T-helper 1 cell treated with Interleukin-12 subunit alpha and Interleukin-12 subunit beta and Interleukin-4 antibody, amounts not matched to agents 30 μg/mL and 1 μg/mL, for 36 hours (primary cell): ENCODE results near the gene ADGB.

Experiments used
- H3K27ac Mint-ChIP-seq: one replicate; pipeline ENCODE4 v1.8.0; 2021; ENCODE audit warnings: mild to moderate bottlenecking, mixed read lengths
- H3K27me3 Mint-ChIP-seq: one replicate; pipeline ENCODE4 v1.8.0; 2021; ENCODE audit warnings: low read depth, mixed read lengths
- H3K36me3 Mint-ChIP-seq: one replicate; pipeline ENCODE4 v1.8.0; 2021; ENCODE audit warnings: low read depth, mixed read lengths
- H3K4me1 Mint-ChIP-seq: one replicate; pipeline ENCODE4 v1.8.0; 2021; ENCODE audit warnings: low read depth, mixed read lengths
- H3K4me3 Mint-ChIP-seq: one replicate; pipeline ENCODE4 v1.8.0; 2021; ENCODE audit warnings: mild to moderate bottlenecking, moderate library complexity, mixed read lengths
- H3K9me3 Mint-ChIP-seq: one replicate; pipeline ENCODE4 v1.8.0; 2021; ENCODE audit warnings: mixed read lengths

The ADGB gene

GRCh38 chr6:146664871-146665360, 66.1 kb downstream of the ADGB start:
- H3K4me1 Mint-ChIP-seq = no peaks in the 10 kb centered on the region
- no peaks in the 10 kb centered on the region for H3K9me3 Mint-ChIP-seq
- peaks cover 9% of the 10 kb centered on the region for H3K27me3 Mint-ChIP-seq
- H3K27ac Mint-ChIP-seq = no peak overlapping the region
- H3K4me3 Mint-ChIP-seq = no peak overlapping the region
- H3K36me3 Mint-ChIP-seq = no peaks in the 10 kb centered on the region

GRCh38 chr6:146666909-146667308, 68.1 kb downstream of the ADGB start:
- Mint-ChIP-seq H3K27ac (no peak overlapping the region), H3K36me3 (no peaks in the 10 kb centered on the region), H3K27me3 (peaks cover 9% of the 10 kb centered on the region), H3K4me1 (no peaks in the 10 kb centered on the region), H3K4me3 (no peak overlapping the region), H3K9me3 (no peaks in the 10 kb centered on the region)

GRCh38 chr6:146670161-146670560, 71.4 kb downstream of the ADGB start:
- Mint-ChIP-seq H3K36me3 (no peaks in the 10 kb centered on the region), H3K4me3 (no peak overlapping the region), H3K27me3 (peaks cover 7% of the 10 kb centered on the region), H3K9me3 (no peaks in the 10 kb centered on the region), H3K27ac (no peak overlapping the region), H3K4me1 (no peaks in the 10 kb centered on the region)

- Mint-ChIP-seq H3K27ac (no peak overlapping the region), H3K4me1 (no peaks in the 10 kb centered on the region), H3K9me3 (no peaks in the 10 kb centered on the region), H3K27me3 (peaks cover 4% of the 10 kb centered on the region), H3K4me3 (no peak overlapping the region), H3K36me3 (no peaks in the 10 kb centered on the region)
These were observed 74.3 kb downstream of the ADGB start for GRCh38 chr6:146673069-146673468.

- no peaks in the 10 kb centered on the region for H3K4me1 Mint-ChIP-seq
These were observed 80.6 kb downstream of the ADGB start for GRCh38 chr6:146679386-146679785.

GRCh38 chr6:146682919-146683318, 84.1 kb downstream of the ADGB start:
- H3K4me3 Mint-ChIP-seq = no peak overlapping the region
- no peaks in the 10 kb centered on the region for H3K36me3 Mint-ChIP-seq

More at GRCh38 chr6:146679386-146679785, 80.6 kb downstream of the ADGB start:
- H3K27ac Mint-ChIP-seq = no peak overlapping the region
- no peaks in the 10 kb centered on the region for H3K9me3 Mint-ChIP-seq
- no peaks in the 10 kb centered on the region for H3K36me3 Mint-ChIP-seq
- H3K4me3 Mint-ChIP-seq = no peak overlapping the region
- peaks cover 3% of the 10 kb centered on the region for H3K27me3 Mint-ChIP-seq

GRCh38 chr6:146689806-146690205, 91.0 kb downstream of the ADGB start:
- H3K27me3 Mint-ChIP-seq = peaks cover 16% of the 10 kb centered on the region
- no peaks in the 10 kb centered on the region for H3K4me1 Mint-ChIP-seq
- H3K36me3 Mint-ChIP-seq = no peaks in the 10 kb centered on the region
- no peak overlapping the region for H3K27ac Mint-ChIP-seq
- no peak overlapping the region for H3K4me3 Mint-ChIP-seq
- H3K9me3 Mint-ChIP-seq = no peaks in the 10 kb centered on the region

More at GRCh38 chr6:146682919-146683318, 84.1 kb downstream of the ADGB start:
- no peaks in the 10 kb centered on the region for H3K4me1 Mint-ChIP-seq
- peaks cover 7% of the 10 kb centered on the region for H3K27me3 Mint-ChIP-seq
- no peak overlapping the region for H3K27ac Mint-ChIP-seq
- H3K9me3 Mint-ChIP-seq = no peaks in the 10 kb centered on the region

- Mint-ChIP-seq H3K9me3 (no peaks in the 10 kb centered on the region), H3K4me3 (no peak overlapping the region), H3K36me3 (no peaks in the 10 kb centered on the region), H3K4me1 (no peaks in the 10 kb centered on the region), H3K27ac (no peak overlapping the region), H3K27me3 (peaks cover 8% of the 10 kb centered on the region)
These were observed 94.6 kb downstream of the ADGB start for GRCh38 chr6:146693342-146693741.

- no peaks in the 10 kb centered on the region for H3K9me3 Mint-ChIP-seq
- H3K36me3 Mint-ChIP-seq = no peaks in the 10 kb centered on the region
- no peaks in the 10 kb centered on the region for H3K4me1 Mint-ChIP-seq
- no peaks in the 10 kb centered on the region for H3K27me3 Mint-ChIP-seq
- H3K27ac Mint-ChIP-seq = no peak overlapping the region
- H3K4me3 Mint-ChIP-seq = no peak overlapping the region
These were observed 99.1 kb downstream of the ADGB start for GRCh38 chr6:146697921-146698320.

- Mint-ChIP-seq H3K9me3 (no peaks in the 10 kb centered on the region), H3K27ac (no peak overlapping the region), H3K4me1 (no peaks in the 10 kb centered on the region), H3K36me3 (no peaks in the 10 kb centered on the region), H3K4me3 (no peak overlapping the region), H3K27me3 (peaks cover 11% of the 10 kb centered on the region)
These were observed 101.4 kb downstream of the ADGB start for GRCh38 chr6:146700078-146700686.

- Mint-ChIP-seq H3K4me1 (no peaks in the 10 kb centered on the region), H3K27ac (no peak overlapping the region), H3K27me3 (peaks cover 11% of the 10 kb centered on the region), H3K4me3 (no peak overlapping the region), H3K9me3 (no peaks in the 10 kb centered on the region), H3K36me3 (no peaks in the 10 kb centered on the region)
These were observed 102.9 kb downstream of the ADGB start for GRCh38 chr6:146701632-146702031.

GRCh38 chr6:146709036-146709622, 110.4 kb downstream of the ADGB start:
- peaks cover 6% of the 10 kb centered on the region for H3K27me3 Mint-ChIP-seq
- H3K4me1 Mint-ChIP-seq = no peaks in the 10 kb centered on the region
- H3K27ac Mint-ChIP-seq = no peak overlapping the region
- no peaks in the 10 kb centered on the region for H3K36me3 Mint-ChIP-seq
- H3K9me3 Mint-ChIP-seq = no peaks in the 10 kb centered on the region
- H3K4me3 Mint-ChIP-seq = no peak overlapping the region

GRCh38 chr6:146719387-146719786, 120.6 kb downstream of the ADGB start:
- no peaks in the 10 kb centered on the region for H3K4me1 Mint-ChIP-seq
- no peak overlapping the region for H3K4me3 Mint-ChIP-seq
- H3K36me3 Mint-ChIP-seq = no peaks in the 10 kb centered on the region
- no peak overlapping the region for H3K27ac Mint-ChIP-seq
- no peaks in the 10 kb centered on the region for H3K9me3 Mint-ChIP-seq
- no peaks in the 10 kb centered on the region for H3K27me3 Mint-ChIP-seq

GRCh38 chr6:146739696-146740095, 140.9 kb downstream of the ADGB start:
- Mint-ChIP-seq H3K36me3 (no peaks in the 10 kb centered on the region), H3K27me3 (peaks cover 4% of the 10 kb centered on the region), H3K4me3 (no peak overlapping the region), H3K9me3 (no peaks in the 10 kb centered on the region), H3K4me1 (no peaks in the 10 kb centered on the region), H3K27ac (no peak overlapping the region)

GRCh38 chr6:146741609-146742008, 142.8 kb downstream of the ADGB start:
- Mint-ChIP-seq H3K27ac (no peak overlapping the region), H3K36me3 (no peaks in the 10 kb centered on the region), H3K4me3 (no peak overlapping the region), H3K27me3 (no peaks in the 10 kb centered on the region), H3K4me1 (no peaks in the 10 kb centered on the region), H3K9me3 (no peaks in the 10 kb centered on the region)
